GM12872 (cell line): ENCODE data around the gene TSR3.

ENCODE experiments used
- TF ChIP-seq, protein P1 (sequence below): IDR thresholded peaks from 3 replicates; pipeline ENCODE4 v1.5.1; 2011; ENCODE audit warnings: low read depth, mild to moderate bottlenecking, low read length, moderate library complexity; ENCODE audit not compliant: insufficient read depth

The TSR3 gene

DNA sequence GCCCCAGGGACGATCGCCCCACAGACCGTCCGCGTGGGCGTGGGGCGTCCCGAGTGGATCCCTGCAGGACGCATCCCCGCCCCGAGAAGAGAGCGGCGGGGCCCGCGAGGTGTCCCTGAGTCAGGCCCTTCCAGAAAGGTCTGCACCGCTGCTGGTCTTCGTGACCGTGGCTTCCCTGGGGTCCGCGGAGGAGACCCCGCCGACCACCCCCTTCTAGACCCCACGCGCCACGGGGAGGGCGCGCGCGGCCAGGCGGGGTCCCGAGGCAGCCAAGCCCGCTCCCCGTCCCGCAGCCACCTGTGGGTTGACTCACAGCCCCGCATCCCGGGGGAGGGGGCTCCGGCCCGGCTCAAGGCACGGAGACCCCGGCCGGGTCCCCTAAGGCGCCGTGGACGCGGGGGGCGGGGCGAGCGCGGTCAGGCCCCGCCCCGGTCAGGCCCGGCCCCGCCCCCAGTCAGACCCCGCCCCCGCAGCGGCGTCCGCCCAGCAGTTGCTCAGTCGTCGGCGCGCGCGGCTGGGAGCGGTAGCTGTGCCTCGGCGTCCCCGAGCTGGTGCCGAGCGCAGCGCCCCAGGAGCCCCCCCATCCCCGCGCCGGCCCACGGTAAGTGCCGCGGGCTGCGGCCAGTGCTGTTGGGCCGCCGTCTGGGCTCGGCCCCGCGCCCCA lies 18.4 kb downstream of the TSR3 start, which contains the start of gene BAIAP3:
TSS of gene BAIAP3 (plus strand) at position 497 of the 664 bp plus-strand sequence. CDS start 4,905 bp downstream, outside the sequence.
- TF ChIP-seq, protein P1, sequence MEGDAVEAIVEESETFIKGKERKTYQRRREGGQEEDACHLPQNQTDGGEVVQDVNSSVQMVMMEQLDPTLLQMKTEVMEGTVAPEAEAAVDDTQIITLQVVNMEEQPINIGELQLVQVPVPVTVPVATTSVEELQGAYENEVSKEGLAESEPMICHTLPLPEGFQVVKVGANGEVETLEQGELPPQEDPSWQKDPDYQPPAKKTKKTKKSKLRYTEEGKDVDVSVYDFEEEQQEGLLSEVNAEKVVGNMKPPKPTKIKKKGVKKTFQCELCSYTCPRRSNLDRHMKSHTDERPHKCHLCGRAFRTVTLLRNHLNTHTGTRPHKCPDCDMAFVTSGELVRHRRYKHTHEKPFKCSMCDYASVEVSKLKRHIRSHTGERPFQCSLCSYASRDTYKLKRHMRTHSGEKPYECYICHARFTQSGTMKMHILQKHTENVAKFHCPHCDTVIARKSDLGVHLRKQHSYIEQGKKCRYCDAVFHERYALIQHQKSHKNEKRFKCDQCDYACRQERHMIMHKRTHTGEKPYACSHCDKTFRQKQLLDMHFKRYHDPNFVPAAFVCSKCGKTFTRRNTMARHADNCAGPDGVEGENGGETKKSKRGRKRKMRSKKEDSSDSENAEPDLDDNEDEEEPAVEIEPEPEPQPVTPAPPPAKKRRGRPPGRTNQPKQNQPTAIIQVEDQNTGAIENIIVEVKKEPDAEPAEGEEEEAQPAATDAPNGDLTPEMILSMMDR = no peak

DNA sequence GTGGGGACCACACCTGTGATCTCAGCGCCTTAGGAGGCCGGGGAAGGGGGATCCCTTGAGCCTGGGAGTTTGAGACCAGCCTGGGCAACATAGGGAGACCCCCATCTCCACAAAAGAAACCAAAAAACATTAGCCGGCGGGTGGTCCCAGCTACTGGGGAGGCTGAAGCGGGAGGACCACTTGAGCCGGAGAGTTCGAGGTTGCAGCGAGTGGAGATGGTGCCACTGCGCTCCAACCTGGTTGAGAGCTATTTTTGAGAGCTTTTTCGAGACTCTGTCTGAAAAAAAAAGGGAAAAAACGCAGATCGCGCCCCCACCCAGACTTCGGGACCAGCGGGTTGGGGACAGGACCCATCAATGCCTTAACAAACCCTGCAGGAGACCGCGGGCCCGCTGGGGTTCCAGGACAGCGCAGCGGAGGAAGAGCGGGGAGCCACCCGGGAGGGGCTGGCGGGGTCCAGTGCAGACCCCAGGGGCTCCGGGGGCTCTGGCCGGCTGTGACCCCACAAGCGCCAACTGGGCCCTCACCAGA lies 19.0 kb downstream of the TSR3 start:
- TF ChIP-seq, protein P1 = no peak

DNA sequence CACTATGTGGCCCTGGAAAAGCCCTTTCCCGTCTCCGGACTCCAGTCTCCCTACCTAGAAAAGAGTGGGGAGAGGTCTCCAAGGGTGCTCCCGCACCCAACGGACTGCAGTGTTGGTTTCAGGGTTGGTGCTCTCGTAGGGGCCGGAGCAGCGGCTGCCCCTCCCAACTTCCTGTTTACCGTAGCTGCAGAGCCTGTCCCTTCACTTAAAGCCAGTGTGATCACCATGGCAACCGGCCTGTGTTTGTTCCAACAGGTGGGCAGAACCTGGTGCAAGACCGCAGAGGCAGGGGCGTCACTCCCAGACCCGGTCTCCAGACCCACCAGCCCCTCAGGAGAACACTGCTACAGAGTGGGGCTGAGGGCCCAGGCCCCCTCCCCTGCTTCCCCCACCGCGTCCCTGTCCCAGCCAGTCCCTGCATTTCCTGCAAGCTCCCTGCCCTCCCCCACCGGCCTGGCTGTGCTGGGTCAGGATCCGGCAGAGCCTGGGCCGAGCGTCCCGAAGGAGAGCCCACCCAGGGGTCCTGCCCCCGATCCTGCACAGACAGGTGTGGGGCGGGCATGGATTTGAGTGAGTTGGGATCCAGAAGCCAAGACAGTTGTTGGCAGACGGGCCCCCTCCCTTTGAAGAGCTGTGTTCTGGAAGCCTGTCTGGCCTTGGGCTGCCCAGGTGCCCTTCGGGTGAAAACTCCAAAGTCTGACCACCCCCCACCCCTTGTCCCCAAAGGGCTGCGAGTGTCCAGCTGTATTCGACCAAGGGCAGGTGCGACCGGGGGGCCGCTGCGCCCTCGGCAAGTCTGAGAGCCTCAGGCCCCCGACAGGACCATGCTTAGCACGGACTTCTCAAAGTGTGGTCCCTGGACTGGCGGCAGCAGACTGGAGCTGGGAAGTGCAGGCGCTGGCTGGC lies 19.7 kb downstream of the TSR3 start:
- TF ChIP-seq, protein P1 = no peak

DNA sequence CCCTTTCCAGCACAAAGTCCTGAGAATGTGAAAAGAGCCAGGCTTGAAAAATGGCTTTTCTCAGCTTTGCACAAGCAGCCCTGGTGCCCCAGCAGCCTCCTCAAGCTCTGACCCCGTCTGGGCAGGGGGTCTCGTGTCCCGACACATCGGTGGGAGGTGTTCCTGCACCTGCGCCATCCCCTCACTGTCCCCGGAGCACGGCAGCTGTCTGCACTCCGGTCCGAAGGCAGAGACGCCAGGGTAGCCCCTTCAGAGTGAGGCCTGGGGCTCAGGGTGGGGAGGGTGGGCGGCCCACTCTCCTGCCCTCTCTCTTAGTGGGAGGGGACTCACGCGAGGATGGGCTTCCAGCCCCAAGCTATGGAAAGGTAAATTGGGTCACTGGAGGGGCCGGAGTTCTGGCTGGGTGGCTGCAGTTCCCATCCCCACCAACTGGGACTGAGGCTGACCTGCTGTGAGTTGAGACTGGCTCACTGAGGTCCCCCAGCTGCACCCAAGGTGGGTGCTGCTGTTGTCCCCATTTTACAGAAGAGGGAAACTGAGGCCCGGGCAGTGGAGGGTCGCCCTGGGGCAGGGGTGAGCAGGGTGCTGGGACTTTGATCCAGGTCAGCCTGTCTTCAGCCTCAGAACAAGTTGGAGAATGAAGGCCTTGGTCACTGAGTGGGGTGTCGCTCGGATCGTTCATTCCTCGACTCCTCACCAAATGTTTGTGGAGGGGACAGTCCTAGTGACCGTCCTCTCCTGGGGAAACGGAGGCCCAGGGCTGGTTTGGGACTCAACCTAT lies 20.6 kb downstream of the TSR3 start:
- TF ChIP-seq, protein P1 = no peak

DNA sequence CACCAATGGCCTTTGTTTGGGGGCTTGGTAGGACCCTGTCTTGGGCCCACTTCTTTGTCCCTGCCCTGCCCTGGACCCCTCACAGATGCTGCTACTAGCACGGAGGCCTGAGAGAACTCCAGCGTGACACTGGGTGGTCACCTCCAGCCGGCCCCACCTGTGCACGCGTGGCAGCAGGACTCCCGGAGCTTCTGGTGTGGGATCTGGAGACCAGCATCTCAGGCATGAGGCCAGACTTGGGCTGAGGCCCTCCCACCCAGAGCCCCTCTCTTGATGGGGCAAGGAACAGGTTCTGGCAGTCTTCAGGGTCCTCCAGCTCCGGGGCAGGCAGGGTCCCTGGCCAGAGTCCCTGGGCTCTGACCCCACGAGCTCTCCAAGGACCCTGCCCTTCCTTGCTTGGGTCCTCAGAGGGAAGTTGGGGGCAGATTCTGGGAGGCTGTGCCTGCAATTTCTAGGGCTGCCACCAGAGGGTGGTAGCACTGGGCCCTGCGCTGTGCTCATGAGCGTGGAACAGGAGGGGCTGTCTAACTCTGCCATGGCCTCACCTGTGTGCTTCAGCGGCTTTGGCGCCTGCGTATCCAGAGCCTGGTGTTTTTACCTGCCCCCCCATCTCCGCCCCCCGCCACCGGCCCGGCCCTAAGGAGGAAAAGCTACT lies 21.3 kb downstream of the TSR3 start:
- TF ChIP-seq, protein P1 = peak; percentile 73

DNA sequence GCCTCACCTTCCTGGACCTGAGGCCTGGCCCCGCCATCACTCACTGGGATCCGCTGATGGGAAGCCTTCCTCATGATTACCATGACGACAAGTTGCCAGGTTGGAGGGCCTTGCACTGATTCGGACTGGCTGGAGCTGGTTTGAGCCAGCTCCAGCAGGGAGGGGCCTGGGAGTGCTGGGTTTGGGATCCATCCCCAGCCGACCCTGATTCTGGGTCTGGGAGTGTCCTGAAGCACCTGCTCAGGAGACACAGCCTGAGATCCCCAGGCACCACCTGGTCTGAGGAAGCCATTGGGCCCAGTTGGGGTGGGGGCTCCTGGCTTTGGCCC lies 24.1 kb downstream of the TSR3 start:
- TF ChIP-seq, protein P1 = no peak
